GM18498 (cell line): ENCODE results near the gene PTPN5.
"Not testable (repeated sequence)": the region's sequence is repeated elsewhere in the genome, so short reads cannot be mapped to it uniquely, and the experiment has no call there.

ENCODE experiments used
- ATAC-seq: cut with Tn5 transposase; IDR thresholded peaks from one replicate; pipeline ENCODE4 v1.9.1; 2021; ENCODE audit warnings: mild to moderate bottlenecking, moderate library complexity; ENCODE audit not compliant: unreplicated experiment

Gene PTPN5

DNA sequence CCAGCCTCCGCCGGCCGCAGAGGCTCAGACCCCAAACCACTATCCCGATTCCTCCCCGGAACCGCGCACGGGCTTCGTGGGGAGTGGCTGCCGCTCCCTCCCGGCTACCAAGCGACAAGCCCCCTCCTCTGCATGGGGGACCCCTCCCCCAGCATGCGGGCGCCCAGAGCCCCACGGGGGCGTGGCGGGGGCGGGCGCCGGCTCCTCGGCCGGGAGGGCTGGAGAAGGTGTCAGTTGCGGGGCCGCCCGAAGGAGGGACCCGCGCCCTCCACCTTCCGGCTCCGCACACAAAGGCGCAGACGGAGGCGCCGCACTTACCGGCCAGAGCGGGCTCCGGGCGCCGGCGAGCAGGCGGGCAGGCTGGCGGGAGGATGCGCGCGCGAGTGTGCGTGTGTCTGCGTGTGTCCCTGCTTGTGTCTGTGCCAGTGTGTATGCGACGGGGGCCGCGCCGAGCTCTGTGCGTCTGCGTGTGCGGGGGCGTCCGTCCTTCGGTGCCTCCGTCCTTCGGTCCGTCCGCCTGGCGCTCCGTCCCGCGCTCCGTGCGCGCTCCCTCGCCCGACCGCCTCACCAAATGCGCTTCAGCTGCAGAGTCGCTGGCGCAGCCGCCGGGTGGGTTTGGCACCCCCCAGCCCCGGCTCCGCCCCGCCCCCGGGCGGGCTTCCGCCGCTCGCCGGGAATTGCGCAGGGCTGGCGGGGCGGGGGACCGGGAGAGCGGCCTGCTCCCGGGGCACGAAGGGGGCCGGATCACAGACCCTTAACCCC is at the start of gene PTPN5:
Gene PTPN5 (minus strand): TSS at position 592 of the 762 bp plus-strand sequence. CDS start 19,840 bp downstream, outside the sequence.
- ATAC-seq = no peak

DNA sequence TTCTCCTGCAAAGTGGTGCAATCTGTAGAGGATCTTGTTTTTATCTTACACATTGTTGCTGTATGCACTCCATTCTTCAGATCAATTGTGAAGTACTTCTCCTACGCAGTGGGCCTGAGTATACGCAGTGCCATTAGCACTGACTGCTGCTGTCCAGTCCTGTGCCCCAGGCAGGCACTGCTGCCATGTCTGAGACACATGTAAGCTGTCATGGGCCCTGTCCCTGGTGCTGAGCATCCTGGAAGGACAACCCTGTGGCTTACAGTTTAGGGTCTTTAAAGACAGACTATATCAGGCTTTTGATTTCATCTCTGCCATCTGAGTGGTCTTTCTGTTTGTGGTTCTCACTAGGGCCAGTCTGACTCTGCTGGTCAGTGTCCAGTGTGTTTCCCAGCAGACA is 44.8 kb upstream of the PTPN5 start:
- ATAC-seq = no peak

DNA sequence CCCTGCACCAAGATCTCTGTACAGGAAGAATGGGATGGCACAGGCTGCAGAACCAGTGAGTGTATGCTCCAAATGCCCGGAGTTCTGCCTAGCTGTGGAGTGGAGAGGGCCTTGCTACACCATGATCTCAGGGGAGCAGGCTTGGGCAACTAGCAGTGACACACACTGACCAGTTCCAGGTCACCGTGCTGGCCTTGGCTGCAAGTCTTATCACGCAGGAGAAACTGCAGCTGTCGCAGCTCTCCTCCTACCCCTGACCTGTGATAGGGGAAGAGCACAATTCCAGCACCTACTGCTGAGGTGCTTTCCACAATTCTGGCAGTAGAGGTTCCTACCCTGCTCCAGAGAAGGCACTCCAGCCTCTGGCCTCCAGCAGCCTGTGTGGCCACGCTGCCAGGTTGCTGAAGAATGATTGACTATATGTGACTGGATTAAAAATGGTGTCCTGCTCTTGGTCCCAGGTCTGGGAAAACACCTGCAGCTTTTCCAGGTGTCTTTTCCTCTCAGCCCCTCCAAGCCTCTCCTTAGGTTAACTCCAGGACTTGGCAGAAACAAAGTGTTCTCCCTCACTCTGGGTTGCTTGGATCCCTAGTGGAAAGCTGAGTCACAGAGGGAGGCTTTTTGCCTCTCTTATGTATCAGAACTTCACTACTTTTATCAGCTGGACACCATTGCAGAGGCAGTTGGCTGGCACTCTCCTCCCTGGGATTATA is 43.3 kb upstream of the PTPN5 start:
- no peak for ATAC-seq

DNA sequence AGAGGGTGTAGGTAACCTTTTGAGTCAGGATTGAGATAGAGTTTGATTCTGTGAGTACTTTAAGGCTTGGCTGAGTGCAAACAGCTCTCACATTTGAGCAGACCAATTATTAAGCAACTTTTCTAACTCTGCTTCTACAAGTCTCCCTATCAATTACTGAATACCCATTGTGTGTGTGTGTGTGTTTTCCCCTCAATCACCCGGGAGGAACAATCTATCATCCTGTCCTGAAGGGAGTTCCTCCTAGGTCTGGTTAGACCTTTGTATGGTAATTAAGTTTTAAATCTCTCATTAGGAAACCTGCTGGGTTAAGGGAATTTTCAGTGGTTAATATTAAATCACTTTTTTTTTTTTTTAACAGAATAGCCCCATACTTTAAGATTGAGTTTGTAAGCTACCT is 28.6 kb upstream of the PTPN5 start:
- ATAC-seq = not testable (repeated sequence)

DNA sequence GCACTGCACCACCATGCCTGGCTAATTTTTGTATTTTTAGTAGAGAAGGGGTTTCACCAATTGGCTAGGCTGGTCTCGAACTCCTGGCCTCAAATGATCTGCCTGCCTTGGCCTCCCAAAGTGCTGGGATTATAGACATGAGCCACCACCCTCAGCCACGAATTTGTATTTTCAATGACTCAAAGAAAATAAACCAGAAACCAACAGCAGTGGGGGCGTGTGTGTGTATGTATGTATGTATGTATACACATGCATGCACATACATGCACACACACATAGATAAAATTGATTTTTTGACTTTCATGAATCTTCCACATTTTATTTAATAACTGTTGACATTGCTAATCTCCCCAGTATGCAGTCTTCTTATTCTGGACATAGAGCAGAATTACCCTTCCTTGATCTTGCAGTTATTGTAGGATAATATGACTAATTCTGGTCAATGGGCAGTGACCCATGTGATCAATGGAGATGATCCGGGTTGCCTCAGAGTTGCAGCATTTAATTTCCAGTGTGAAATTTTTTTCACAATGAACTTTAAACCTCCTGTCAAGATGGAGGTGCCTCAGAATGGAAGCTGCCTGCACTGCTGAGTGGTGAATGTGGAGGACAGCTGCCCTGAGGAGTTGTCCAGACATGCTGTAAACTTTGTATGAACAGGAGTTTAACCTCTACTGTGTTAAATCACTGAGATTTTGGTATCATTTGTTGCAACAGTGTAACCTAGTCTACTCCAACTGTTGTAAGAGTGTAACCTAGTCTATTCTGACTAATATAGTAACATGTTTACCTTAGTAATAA is 12.8 kb upstream of the PTPN5 start:
- no peak for ATAC-seq

DNA sequence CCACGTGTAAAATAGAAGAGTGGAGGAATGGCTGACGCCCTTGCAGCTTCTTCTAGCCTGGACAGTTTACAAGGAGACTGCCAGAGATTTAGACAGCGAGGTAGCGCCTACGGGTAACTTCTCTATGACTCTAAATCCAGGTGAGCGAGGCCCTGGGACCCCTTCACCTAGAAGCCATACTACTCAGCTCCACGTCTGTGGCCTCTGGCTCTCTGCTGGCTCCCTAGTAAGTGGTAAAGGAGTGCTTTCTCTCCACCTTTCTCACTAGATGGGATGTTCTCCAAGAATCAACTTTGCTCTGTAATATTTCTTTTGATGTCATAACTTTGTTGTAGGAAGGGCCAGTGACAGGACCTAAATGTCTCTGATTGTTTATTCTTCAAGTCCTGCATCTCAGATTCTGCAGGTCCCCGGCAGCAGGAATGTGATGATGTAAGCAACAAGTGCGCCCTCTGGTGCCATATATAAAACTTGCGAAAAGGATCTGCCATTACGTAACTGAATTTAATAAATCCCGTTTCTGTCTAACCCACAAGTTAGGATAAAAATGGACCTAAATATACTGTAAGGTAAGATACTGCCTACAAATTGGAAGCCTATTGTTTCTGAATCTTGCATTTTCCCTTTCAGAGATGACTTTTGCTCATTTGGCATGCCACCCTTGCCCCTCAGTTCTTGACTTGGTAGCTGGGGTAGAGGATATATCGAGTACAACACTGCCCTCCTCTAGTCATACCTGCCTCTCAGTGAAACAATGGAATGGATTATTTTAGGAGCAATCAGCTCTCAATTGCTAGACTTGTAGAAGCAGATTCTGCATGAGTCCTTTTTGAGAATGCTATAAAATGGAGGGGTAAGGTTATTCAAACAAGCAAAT is 11.0 kb upstream of the PTPN5 start:
- no peak for ATAC-seq

DNA sequence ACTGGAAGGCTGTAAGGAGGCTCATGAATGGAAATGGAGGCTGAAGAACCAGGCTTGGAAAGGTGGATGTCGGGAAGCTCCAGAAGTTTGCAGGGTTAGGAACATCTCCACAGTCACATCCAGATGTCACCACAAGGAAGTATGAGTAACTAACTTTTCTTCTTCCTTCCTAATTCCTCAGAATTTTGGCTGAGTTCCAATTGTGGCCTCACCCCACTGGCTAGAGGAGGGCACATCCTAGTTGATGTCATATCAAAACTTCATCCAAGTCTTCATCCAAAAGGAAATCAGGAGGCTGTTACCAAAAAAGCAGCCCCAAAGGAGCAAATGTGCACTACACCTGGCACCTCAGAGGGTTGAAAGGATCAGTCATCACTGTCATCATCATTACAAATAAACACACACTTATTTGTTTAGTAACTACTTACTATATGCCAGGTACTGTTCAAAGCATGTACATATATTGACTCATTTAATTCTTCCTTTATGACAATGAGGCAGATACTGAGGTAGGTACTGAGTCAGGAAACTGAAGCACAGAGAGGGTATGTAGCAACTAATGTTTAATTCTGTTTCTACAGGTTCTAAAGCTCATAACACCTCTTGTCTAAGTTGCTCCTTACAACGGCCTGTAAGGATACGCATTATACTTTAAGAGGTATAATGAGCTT is 7.3 kb upstream of the PTPN5 start:
- ATAC-seq = no peak

DNA sequence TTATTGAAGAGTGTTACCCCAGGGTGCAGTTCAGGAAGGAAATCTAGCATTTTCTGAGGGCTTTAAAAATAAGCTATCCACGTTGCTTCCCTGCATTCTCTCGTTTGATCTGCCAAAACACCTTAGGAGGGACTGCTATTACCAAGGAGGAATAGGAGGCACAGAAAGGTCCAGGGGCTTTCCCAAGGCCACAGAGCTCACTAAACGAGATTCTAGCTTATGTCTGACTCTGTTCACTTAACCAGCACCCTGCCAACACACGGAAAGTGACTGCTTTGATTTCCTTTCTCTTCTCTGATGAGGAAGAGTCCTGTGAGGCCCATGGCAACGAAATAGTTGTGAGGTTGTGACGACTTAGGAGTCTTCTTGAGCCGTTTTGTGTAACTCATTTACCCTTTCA is 3.4 kb upstream of the PTPN5 start:
- no peak for ATAC-seq

DNA sequence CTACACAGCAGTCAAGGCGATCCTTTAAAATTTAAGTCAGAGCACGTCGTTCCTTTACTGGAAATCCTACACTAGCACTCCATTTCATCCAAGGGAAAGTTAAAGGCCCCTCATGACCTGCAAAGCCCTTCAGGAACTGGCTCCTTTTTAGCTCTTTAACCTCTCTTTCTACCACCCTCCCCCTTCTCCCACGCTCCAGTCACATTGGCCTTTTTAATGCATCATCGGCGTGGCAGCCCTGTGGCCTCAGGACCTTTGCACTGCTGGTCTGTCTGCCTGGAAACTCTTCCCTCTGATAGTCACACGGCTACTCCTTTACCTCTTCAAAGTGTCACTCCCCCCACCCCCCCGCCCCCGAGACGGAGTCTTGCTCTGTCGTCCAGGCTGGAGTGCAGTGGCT is 1.2 kb upstream of the PTPN5 start:
- no peak for ATAC-seq

DNA sequence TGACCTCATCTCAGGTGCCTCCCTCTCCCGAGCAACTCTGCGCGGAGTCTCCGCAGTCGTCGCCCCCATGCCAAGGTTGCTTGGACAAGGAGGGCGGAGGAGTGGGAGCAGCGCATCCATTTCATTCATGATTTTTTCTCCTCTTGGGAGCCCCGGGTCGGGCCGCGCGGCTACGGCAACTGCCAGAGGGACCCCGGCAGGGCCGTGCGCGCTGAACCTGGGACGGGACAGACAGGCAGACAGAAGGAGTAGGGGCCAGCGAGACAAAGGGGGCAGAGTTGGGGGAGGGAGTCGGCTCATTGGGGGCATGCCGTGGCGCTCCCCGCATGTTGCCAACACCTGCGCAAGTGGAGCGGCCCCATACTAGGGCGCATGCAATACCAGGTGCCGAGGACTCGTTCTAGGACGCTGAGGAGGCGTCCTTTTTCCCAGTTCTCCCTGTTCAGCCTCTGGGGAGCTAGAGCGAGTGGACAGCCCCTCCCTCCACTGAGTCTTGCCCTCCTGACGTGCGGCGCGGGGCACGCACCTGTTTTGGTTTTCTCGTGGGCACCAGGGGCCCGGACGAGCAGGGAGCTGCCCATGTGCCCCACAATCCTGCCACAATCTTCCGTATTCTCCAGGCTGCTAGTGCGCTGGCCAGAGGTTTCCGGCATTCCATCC is 501 bp upstream of the PTPN5 start:
- no peak for ATAC-seq

DNA sequence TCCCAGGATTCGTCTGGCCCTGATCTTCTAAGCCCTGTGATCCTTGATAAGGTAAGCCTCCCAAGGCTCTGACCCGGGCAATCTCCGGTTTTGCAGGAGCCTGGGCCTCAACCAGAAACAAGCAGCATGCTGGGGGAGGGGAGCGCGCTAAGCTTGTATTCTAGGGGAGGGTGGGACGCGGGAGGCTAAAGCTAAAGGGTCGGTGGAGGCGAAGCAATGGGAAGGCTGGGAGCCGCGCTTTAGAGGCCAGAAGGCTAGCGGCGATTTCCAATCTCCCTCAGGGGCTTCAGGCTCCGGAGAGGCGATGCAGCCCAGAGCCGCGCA is 753 bp downstream of the PTPN5 start:
- ATAC-seq = no peak

DNA sequence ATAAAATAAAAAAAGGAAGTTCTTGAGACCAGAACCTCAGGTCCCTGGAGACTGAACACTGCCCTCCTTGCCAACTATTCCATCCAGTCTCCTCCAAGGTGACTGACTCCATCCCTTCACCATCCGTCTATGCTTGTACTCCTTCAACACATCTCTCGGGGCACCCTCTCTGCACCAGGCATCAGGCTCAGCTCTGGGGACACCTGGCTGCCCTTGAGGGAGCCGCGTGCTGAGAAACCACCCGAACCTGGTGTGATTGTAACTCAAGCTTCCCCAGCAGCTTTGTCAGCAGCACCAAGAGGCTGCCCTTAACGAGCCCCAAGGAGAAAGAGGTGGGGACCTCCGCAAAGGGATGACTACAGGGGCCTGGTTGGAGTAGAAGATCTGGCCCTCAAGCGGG is 1.7 kb downstream of the PTPN5 start:
- ATAC-seq = no peak

DNA sequence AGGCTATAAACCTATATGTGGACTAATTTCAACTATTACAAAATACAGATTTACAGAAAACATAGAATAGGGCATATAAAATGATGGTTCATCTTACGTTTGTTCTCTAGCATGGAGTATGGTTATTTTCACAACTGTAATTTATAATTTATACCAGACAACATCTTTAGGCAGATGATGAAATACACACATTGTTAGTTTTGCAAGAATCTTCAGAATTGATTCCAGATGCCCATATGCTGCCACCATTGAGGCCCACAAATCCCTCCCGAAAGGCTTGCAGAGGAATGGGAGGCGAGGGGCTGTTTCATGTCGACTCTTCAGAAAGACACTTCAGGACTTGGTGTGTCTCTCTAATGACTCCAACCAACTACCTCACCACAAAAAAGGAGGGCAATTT is 6.2 kb downstream of the PTPN5 start:
- ATAC-seq = no peak

DNA sequence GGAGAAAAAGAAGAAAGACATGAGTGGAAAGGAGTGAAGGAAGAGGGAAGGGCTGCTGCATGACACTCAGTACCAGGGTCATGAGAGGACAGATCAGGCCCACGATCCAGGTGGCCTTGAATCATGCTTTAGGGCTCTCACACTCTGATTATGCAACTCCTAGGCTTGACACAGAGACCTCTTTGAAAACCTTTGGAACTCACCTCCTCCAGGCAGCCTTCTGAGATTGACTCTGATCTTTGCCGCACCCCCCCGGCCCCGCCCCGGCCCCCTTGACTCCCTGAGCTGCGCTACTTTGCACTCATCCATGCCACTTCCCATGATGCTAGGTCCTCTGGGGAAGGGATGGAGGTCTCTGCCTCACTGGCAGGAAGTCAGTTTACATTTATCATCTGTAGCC is 10.7 kb downstream of the PTPN5 start:
- no peak for ATAC-seq

DNA sequence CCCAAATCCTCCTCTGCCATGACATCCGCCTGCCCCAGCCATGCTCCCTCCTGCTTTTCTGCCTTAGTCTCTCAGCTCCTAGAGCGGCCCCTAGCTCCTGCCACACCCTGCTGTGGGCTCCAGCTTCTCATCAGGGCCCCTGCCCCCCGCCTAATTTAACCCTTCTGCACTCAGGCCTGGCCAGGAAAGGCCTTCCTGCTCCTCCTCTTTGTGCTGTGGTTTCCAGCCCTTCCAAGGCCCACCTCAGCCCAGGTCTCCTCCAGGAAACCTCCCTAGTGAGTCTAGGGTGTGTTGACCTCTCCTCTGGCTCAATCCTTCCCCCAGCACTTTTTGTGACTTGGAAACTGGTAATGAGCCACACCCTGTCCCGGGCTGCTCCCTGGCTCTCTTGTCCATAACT is 11.3 kb downstream of the PTPN5 start:
- ATAC-seq = no peak

DNA sequence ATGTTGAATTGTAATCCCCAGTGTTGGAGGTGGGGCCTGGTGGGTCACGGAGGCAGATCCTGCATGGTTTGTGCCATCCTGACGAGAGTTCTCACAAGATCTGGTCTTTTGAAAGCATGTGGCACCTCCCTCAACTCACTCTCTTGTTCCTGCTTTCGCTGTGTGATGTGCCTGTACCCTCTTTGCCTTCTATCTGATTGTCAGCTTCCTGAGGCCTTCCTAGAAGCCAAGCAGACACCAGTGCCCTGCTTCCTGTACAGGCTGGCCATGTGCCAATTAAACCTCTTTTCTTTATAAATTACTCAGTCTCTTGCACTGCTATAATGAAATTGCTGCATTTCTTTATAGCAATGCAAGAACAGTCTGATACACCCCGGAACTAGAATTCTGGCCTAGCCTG is 13.1 kb downstream of the PTPN5 start:
- ATAC-seq = no peak

DNA sequence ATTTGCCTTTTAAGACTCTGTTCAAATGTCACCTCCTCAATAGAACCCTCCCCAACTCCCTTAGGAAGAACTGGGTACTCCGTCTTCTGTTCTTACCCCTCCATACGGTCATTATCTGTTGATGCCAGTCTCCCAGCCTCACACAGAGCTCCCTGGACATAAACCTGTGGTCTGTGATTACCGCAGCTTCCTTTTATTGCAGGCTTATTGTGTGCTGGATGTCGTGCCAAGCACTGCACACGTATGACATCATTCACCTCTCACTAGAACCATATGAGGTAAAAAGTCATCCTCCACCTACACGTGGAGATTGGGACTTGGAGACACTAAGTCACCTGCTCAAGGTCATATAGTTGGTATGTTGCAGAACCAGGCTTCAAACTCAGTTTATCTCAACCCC is 15.3 kb downstream of the PTPN5 start:
- ATAC-seq = no peak

DNA sequence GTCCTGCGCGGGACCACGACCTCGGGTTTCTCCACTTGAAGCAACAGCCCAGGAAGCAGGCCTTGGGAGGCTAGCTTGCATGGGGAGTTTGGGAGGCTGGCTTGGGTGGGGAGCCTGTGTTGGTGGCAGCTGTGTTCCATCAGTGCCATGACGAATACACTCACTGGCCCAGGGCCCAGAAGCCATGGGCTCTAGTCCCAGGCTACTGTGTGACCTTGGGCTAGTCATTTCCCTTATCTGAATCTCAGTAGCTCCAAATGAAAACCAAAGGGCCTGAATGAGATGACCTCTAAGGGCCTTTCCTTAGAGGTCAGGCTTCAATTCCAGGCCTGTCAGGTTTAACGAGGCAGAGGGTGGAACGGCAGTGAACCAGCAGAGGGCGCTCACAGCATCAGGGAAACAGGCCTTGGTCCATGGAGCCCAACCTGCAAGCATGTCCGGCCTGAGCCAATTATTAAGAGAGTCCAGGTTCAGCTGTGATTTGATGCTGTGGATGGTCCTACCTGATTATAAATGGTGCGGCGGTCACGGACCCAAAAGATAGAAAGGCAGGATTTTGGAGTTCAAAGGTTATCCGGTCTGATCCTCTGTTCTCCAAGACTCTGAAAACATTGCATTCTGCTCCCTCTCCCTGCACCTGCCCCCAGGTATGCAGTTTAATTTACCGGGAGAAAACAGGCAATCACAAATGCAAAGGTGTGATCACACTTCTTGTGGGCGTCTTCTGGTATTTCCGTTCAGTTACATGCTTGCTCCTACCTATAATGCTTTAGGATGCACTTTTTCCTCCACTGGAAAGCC is 15.9 kb downstream of the PTPN5 start:
- peak; percentile 83 for ATAC-seq

DNA sequence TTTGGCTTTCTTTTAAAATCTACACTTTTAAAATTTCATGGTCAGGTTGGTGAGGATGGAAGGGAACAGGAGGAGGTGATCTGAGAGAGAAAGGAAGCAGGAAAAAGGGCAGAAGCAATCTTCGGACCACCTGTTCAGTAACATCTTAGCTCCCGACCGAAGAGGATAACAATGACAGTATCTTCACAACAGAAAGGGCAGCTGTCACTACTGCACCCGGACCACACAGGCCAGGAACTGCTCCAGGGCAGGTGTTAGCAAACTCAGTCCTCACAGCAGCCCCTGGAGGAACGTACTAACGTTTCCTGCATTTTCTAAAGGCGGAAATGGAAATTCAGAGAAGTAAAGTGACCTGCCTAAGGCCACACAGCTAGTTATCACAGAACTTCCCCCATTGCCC is 16.8 kb downstream of the PTPN5 start:
- no peak for ATAC-seq
